GM18499 (cell line): ENCODE results near the gene ACSF2.
"Not testable (repeated sequence)": the region's sequence is repeated elsewhere in the genome, so short reads cannot be mapped to it uniquely, and the experiment has no call there.

ENCODE experiments used
- ATAC-seq: cut with Tn5 transposase; IDR thresholded peaks from one replicate; pipeline ENCODE4 v1.9.1; 2021; ENCODE audit warnings: moderate number of reproducible peaks; ENCODE audit not compliant: insufficient read depth, unreplicated experiment

ACSF2 gene

GRCh38 chr17:50405351-50405750, 20.7 kb upstream of the ACSF2 start:
- not testable (repeated sequence) for ATAC-seq

- ATAC-seq, result no peak
Measured at GRCh38 chr17:50406578-50406977, 19.4 kb upstream of the ACSF2 start.

- no peak for ATAC-seq
Measured at GRCh38 chr17:50407921-50408320, 18.1 kb upstream of the ACSF2 start.

DNA sequence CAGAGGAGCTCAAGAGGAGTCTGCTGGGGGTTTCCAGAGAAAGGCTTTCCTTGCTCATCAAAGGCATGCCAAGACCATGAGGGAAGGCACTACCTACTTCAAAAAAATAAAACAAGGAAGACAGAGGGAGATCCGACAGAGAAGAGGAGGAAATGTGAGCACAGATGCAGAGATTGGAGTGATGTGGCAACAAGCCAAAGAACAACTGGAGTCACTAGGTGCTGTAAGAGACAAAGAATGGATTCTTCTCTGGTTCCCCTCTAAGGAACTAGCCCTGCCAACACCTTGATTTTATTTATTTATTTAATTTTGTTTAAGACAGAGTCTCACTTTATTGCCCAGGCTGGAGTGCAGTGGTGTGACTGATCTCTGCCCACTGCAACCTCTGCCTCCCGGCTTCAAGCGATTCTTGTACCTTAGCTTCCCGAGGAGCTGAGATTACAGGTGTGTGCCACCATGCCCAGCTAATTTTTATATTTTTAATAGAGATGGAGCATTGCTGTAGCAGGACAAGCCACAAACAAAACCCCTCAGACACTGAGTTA, 13.8 kb upstream of the ACSF2 start:
- ATAC-seq, result no peak

DNA sequence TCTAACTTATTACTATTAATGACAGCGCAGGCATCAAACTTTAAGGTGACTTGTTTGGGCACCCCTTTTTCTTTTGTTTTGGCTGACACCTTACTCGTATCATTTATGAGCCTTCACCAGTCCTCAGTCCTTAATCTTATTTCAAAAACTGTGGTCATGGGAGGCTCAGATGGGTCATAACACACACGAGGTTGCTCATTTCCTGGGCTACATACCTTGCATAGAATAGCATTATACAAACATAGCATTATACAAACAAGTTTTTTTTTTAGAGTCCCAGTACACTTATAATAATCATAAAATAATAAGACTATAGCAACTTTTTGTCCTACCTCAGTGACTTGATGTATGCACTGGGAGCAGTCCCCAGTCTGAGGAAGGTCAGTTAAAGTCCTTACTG, 11.2 kb upstream of the ACSF2 start:
- no peak for ATAC-seq

DNA sequence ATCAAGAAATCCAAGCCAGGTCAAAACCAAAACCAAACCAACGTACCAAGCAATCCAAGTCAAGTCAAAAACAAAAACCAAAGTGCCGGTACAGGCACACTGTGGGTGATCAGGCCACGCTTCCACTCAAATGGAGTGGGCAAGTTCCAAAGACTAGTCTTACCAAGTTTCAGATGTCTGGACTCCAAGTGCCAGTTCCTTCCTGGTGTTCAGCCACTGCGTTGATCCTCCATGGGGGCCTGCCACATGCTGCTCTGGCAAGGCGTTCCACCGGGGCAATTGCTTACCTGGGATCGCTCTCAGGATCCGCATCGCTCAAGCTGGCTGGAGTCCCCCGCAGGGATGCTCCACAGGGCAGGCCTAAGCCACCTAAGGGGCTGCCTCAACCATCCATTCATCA, 6.4 kb upstream of the ACSF2 start:
- not testable (repeated sequence) for ATAC-seq

DNA sequence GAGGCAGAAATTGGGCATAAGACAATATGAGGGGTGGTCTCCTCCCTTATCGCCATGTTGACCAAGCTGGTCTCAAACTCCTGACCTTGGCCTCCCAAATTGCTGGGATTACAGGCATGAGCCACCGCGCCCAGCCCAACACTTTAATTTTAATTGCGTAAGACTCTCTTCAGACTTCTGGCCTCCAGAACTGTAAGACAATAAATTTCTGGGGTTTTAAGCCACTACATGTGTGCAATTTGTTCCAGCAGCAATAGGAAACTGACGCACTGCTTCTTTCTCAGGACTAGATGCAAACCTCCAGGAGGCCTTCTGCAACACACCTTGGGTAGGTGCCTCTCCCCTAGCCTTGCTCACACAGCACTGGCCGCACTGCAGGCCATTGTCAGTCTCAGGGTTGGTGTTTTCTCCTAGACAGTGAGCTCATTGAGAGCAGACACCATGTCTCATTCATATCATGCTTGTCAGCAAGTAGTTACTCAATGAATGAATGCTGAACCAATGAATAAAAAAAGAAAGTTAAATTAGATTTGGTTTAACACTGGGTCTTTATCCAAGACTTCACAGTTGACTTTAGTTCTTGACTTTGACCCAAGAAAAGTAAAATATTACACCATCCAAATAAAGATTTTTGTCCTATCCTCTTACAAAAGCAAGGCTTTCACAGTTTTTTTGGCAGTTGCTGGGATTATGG, 5.5 kb upstream of the ACSF2 start:
- no peak for ATAC-seq

DNA sequence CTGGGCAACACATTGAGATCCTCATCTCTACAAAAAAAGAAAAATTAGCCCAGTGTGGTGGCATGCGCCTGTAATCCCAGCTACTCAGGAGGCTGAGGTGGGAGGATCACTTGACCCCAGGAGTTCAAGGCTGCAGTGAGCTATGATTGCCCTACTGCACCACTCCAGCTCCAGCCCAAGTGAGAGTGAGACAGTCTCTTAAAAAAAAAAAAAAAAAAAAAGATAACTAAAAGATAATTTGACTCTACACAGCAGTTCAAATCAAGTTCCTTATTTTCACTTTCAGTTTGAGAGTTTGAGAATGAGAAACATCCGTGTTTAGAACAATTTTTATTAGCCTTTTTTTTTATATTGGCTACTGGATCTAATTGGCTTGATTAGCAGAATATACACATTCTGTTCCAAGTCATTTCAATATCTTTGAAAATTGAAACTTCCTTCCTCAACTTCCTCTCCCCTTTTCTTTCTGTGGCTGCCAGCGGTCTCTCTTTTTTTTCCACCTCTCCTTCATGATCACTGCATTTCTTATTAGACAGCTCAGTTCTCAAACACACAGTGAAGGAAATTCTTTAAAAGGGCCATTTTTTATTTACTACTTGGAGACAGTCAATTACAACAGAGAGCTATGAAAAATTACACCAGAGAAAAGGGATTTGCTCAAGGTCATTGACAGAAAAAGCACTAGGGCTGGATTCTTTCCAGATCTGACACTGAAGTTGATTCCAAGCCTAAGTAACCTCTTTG, 4.5 kb upstream of the ACSF2 start:
- no peak for ATAC-seq

- no peak for ATAC-seq
Measured at GRCh38 chr17:50422738-50423137, 3.3 kb upstream of the ACSF2 start.

DNA sequence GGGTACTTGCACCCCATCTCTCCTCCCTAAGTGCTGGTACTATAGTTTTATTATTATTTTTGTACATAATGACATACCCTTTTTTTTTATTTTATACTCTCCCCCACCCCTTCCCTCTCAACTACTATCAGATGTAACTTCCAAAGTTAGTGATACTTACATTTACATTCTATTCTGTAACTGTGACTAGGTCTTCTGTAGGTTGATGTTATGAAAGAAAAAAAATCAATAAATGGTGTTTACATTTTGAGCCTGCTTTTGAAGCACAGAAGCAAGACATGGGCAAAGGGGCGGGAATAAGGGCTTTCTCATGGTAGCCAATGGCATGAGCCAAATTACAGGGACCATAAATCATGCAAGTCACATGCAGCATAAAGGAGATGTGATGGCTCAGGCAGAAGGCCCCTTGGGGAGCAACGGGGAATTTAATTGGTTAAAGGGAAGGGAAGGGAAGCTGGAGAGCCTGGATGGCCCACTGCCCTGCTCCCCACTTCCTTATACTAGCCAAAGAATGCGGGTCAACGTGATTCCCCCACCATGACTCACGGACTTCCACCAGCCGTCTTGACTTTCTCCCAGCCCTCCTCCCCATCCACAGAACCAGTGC, 2.4 kb upstream of the ACSF2 start:
- no peak for ATAC-seq

- no peak for ATAC-seq
Measured at GRCh38 chr17:50424246-50424995, 1.6 kb upstream of the ACSF2 start.

DNA sequence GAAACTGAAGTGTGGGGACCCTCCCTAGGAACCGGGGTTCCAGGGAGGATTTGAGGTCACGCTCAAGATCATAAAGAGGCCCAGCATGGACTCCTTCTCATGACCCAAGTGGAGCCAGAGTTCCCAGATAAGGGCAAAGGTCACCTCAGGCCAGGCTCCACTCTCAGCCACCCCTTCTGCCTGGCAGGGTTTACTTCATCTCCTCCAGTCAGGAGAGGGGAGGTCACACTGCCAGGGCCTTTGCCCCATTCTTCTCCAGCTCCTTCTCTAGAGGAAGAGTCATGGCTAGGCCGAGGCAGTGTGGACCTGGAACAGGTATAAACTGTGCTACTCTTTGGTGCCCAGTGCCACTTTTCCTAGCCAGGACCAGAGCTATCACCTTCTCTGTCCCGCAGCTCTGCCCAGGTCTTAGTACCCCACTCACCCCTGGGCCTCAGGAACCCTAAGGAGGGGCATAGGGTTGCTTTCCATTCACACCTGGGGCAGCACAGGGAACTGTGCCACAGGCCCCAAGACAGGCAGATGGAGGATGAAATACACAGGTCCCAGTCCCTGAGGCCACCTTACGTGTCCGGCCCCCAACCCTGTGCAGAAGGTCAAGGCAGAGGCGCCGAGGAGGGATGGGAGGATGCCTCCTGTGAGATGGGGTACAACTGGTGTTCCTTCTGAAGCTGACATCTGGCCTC, 879 bp upstream of the ACSF2 start:
- no peak for ATAC-seq

- ATAC-seq, result no peak
Measured at GRCh38 chr17:50426472-50426782, 409 bp downstream of the ACSF2 start.

- no peak for ATAC-seq
Measured at GRCh38 chr17:50426814-50427787, 1.1 kb downstream of the ACSF2 start.

- ATAC-seq, result not testable (repeated sequence)
Measured at GRCh38 chr17:50428126-50428525, 2.1 kb downstream of the ACSF2 start.

DNA sequence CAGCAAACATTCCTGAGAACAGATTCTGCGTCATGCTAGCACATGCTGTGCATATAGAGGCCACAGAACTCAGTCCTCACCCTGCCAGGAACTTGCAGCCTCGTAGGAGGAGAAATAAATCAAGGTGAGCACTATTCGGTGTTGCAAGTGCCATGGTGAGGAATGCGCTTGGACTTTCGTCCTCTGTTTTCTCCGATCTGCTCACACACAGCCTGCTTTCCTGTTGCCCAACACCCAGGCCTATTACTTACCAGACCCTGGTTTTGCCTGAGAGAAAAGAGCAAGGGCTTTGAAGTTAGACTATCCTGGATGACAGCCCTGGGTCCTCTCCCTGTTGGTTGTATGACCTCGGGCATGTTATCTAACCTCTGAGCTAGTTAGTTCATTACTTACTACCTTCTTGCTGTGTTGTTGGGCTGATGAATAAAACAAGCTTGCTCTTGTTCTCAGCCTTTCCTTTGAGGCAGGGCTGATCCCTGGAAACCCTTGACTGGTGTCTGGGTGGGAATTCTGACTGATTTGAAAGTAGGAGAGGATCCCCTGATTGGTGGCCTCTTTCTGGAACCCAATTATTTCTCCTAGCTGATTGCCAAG, 2.9 kb downstream of the ACSF2 start:
- no peak for ATAC-seq

DNA sequence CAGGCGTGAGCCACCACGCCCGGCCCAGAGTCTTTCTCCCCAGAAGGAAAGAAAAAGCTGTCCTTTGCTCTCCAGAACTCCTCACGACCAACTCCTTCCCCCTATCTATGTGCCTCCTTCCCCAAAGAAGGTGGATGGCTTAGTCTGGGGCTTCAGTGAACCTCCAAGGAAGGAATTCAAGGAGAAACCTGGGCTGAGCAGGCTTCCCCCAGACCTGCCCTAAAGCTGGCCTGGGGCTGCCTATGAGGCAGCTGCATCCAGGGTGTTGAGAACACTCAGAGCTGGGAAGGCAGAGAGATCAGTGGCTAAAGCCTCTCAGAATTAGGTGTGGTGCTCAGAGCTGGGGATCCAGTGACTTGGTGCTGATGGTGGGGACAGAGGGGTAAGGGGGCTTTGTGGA, 3.8 kb downstream of the ACSF2 start:
- no peak for ATAC-seq

DNA sequence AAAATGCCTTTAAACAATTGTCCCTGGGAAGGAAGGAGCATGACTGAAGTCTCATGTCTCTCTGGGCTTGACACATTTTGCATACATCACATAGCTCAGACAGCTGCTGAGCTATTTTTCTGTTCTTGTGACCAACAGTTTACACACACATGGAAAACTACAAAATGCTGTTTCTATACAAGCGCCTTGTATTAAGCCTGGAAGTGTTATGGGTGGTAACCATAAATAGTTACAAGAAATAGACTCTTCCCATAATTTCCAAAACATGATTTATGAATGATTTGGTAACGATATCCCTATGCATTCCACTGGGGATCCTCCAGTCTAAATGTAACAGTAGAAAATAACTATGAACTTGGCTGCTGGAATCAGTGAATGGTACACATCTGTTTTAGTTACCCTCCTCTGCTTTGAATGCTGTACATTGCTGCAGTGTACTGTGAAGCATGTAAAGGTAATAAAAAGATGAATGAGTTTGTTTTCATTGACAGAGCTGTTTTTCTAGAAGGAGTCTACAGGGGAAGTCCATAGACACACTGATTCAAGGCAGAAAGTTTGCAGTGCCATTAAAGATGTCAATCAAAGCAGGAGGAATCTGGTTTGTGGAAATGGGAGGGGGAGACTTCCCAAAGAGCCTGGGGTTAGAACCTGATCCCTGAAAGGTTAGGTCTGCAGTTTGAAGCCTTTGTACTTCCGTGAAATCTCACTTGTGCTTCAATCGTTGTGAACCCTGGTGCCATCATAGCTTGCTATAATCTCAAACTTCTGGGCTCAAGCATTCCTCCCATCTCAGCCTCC, 5.0 kb downstream of the ACSF2 start:
- no peak for ATAC-seq
